Trophoblast cell (in vitro differentiated cells and primary cell): ENCODE measurements around the gene EPN2.

Experiments used
- DNase-seq, 2 donors: peaks; one replicate each; pipeline ENCODE4 v3.0.0-alpha.2; 2016
- H2AFZ ChIP-seq: 2 replicates; pipeline ENCODE4 v1.6.1; 2013; ENCODE audit warnings: low read length, moderate library complexity, mild to moderate bottlenecking; ENCODE audit not compliant: insufficient read depth, poor library complexity
- H2AK5ac ChIP-seq: 2 replicates; pipeline ENCODE4 v1.6.1; 2013; ENCODE audit warnings: mild to moderate bottlenecking, low read length
- H2BK120ac ChIP-seq: 2 replicates; pipeline ENCODE4 v1.6.1; 2013; ENCODE audit warnings: low read length, mild to moderate bottlenecking, moderate library complexity; ENCODE audit not compliant: insufficient read depth, poor library complexity
- H2BK12ac ChIP-seq: 2 replicates; pipeline ENCODE4 v1.6.1; 2013; ENCODE audit warnings: mild to moderate bottlenecking, low read length, moderate library complexity
- H2BK5ac ChIP-seq: 2 replicates; pipeline ENCODE4 v1.6.1; 2013; ENCODE audit warnings: low read length, low read depth, moderate library complexity, mild to moderate bottlenecking; ENCODE audit not compliant: poor library complexity
- H3K14ac ChIP-seq: 2 replicates; pipeline ENCODE4 v1.6.1; 2013; ENCODE audit warnings: mild to moderate bottlenecking, low read length
- H3K18ac ChIP-seq: 2 replicates; pipeline ENCODE4 v1.6.1; 2013; ENCODE audit warnings: mild to moderate bottlenecking, low read length
- H3K23ac ChIP-seq: 2 replicates; pipeline ENCODE4 v1.6.1; 2013; ENCODE audit warnings: low read length
- H3K27ac ChIP-seq: 2 replicates; pipeline ENCODE4 v1.5.1; 2013; ENCODE audit warnings: low read depth, mild to moderate bottlenecking, inconsistent platforms, low read length, moderate library complexity
- H3K27me3 ChIP-seq: 2 replicates; pipeline ENCODE4 v1.6.1; 2013; ENCODE audit warnings: inconsistent platforms, mild to moderate bottlenecking, low read length, moderate library complexity; ENCODE audit not compliant: insufficient read depth
- H3K36me3 ChIP-seq, 2 experiments: 1 replicate in 1 of 2; 2 replicates in 1 of 2; pipeline ENCODE4 v1.6.1; 2013; ENCODE audit warnings: low read length in 2 of 2, mild to moderate bottlenecking in 2 of 2, moderate library complexity in 1 of 2; ENCODE audit not compliant: insufficient read depth in 2 of 2, control insufficient read depth in 1 of 2
- H3K4ac ChIP-seq: 2 replicates; pipeline ENCODE4 v1.6.1; 2013; ENCODE audit warnings: low read depth, mild to moderate bottlenecking, low read length, moderate library complexity
- H3K4me1 ChIP-seq, 2 experiments: 1 replicate in 1 of 2; 2 replicates in 1 of 2; pipeline ENCODE4 v1.6.1; 2013; ENCODE audit warnings: low read length in 2 of 2, mild to moderate bottlenecking in 2 of 2, moderate library complexity in 1 of 2; ENCODE audit not compliant: insufficient read depth in 2 of 2, control insufficient read depth in 1 of 2
- H3K4me2 ChIP-seq: 2 replicates; pipeline ENCODE4 v1.6.1; 2013; ENCODE audit warnings: inconsistent platforms, mild to moderate bottlenecking, low read length, moderate library complexity
- H3K4me3 ChIP-seq: 2 replicates; pipeline ENCODE4 v1.5.1; 2013; ENCODE audit warnings: mild to moderate bottlenecking, low read depth, low read length, inconsistent platforms
- H3K79me1 ChIP-seq: one replicate; pipeline ENCODE4 v1.6.1; 2013; ENCODE audit warnings: low read length
- H3K79me2 ChIP-seq: 2 replicates; pipeline ENCODE4 v1.6.1; 2013; ENCODE audit warnings: low read length, mild to moderate bottlenecking; ENCODE audit not compliant: control insufficient read depth, insufficient read depth, poor library complexity
- H3K9ac ChIP-seq: 2 replicates; pipeline ENCODE4 v1.6.1; 2013; ENCODE audit warnings: mild to moderate bottlenecking, low read length
- H3K9me3 ChIP-seq: 2 replicates; pipeline ENCODE4 v1.6.1; 2013; ENCODE audit warnings: low read depth, mild to moderate bottlenecking, control low read depth, inconsistent platforms, low read length; ENCODE audit not compliant: insufficient read depth
- H4K12ac ChIP-seq: 2 replicates; pipeline ENCODE4 v1.6.1; 2013; ENCODE audit warnings: low read depth, mild to moderate bottlenecking, low read length, moderate library complexity
- H4K8ac ChIP-seq: 2 replicates; pipeline ENCODE4 v1.6.1; 2013; ENCODE audit warnings: low read depth, mild to moderate bottlenecking, low read length, moderate library complexity
- H4K91ac ChIP-seq: one replicate; pipeline ENCODE4 v1.6.1; 2013; ENCODE audit warnings: low read depth, mild to moderate bottlenecking, low read length, moderate library complexity
- WGBS: extraction: QIAGEN DNeasy Blood & Tissue Kit; methylation state at CpG from one replicate; pipeline ENCODE4 v1.1.7; 2013; ENCODE audit warnings: missing lambda C conversion rate; ENCODE audit not compliant: insufficient read length, insufficient coverage; ENCODE audit errors: extremely low coverage; 5-methylcytosine and 5-hydroxymethylcytosine counted together

Gene EPN2

GRCh38 chr17:19243838-19244237, 6.7 kb downstream of the EPN2 start:
- Histone ChIP-seq H3K18ac (no peak overlapping the region), H3K4me1 (peaks cover 18 to 21% of the 10 kb centered on the region in 2 experiments), H3K9ac (no peak overlapping the region), H2AFZ (no peak overlapping the region), H4K12ac (no peak overlapping the region), H3K36me3 (peaks cover 2 to 3% of the 10 kb centered on the region in 2 experiments), H4K8ac (no peak overlapping the region), H3K9me3 (no peaks in the 10 kb centered on the region), H3K27me3 (no peaks in the 10 kb centered on the region), H3K4ac (peak overlapping the region; percentile 84), H2AK5ac (no peak overlapping the region), H2BK12ac (no peak overlapping the region), H3K14ac (no peak overlapping the region), H3K23ac (no peak overlapping the region), H3K4me2 (no peak overlapping the region), H3K27ac (no peak overlapping the region), H2BK5ac (no peak overlapping the region), H3K4me3 (no peak overlapping the region), H3K79me2 (peaks cover 14% of the 10 kb centered on the region), H3K79me1 (peaks cover 1% of the 10 kb centered on the region), H2BK120ac (no peak overlapping the region), H4K91ac (no peak overlapping the region)
- no peak for DNase-seq
- WGBS = no CpG with 5 or more reads among the region's 1 CpG

- H3K4me3 ChIP-seq = no peak overlapping the region
- H4K12ac ChIP-seq = no peak overlapping the region
- H3K79me2 ChIP-seq = peaks cover 14% of the 10 kb centered on the region
- H3K9ac ChIP-seq = no peak overlapping the region
- H2AK5ac ChIP-seq = no peak overlapping the region
- DNase-seq = no peak
- H3K4me2 ChIP-seq = no peak overlapping the region
- no CpG with 5 or more reads among the region's 8 CpGs for WGBS
- H3K27ac ChIP-seq = no peak overlapping the region
- H2BK5ac ChIP-seq = no peak overlapping the region
- H4K91ac ChIP-seq = no peak overlapping the region
- no peak overlapping the region for H2BK120ac ChIP-seq
- no peaks in the 10 kb centered on the region for H3K27me3 ChIP-seq
- no peak overlapping the region for H2BK12ac ChIP-seq
- no peak overlapping the region for H2AFZ ChIP-seq
- H3K23ac ChIP-seq = no peak overlapping the region
- peaks cover 1% of the 10 kb centered on the region for H3K79me1 ChIP-seq
- no peak overlapping the region for H3K14ac ChIP-seq
- H3K36me3 ChIP-seq = peaks cover 2 to 3% of the 10 kb centered on the region in 2 experiments
- H3K4ac ChIP-seq = peak overlapping the region; percentile 97
- no peak overlapping the region for H3K18ac ChIP-seq
- H4K8ac ChIP-seq = no peak overlapping the region
- H3K4me1 ChIP-seq = peaks cover 21 to 25% of the 10 kb centered on the region in 2 experiments
- H3K9me3 ChIP-seq = no peaks in the 10 kb centered on the region
These were observed 7.2 kb downstream of the EPN2 start for GRCh38 chr17:19244357-19244756.

DNA sequence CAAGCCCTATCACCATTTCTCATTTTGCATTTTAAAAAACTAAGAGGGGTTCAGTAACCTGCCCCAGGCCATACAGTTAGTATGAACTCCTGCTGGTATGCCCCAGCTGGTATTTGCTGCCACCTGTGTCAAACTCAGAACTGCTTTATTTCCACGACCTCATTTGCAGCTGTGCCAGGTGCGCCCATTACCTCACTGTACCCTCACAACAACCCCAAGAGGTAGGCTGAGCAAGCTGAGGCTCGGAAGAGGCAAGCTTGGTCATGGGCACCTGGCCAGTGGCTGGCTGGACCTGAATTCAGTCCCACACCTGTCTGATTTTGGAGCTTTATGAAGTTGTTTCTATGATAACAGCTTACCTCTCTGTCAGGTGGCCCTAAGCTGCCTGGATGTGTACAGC, 7.6 kb downstream of the EPN2 start:
- no peak overlapping the region for H2AFZ ChIP-seq
- H3K4me1 ChIP-seq = peaks cover 21 to 27% of the 10 kb centered on the region in 2 experiments
- no peak overlapping the region for H3K27ac ChIP-seq
- no peak overlapping the region for H4K91ac ChIP-seq
- H3K4me2 ChIP-seq = no peak overlapping the region
- no peak for DNase-seq
- H3K9ac ChIP-seq = no peak overlapping the region
- H4K8ac ChIP-seq = no peak overlapping the region
- H3K79me2 ChIP-seq = peaks cover 16% of the 10 kb centered on the region
- no peak overlapping the region for H3K23ac ChIP-seq
- H3K36me3 ChIP-seq = peaks cover 2 to 3% of the 10 kb centered on the region in 2 experiments
- H2BK120ac ChIP-seq = no peak overlapping the region
- H3K18ac ChIP-seq = peak overlapping the region; percentile 17
- no peak overlapping the region for H3K14ac ChIP-seq
- no peak overlapping the region for H3K4me3 ChIP-seq
- no peak overlapping the region for H4K12ac ChIP-seq
- H2BK12ac ChIP-seq = no peak overlapping the region
- H3K27me3 ChIP-seq = no peaks in the 10 kb centered on the region
- no peak overlapping the region for H2AK5ac ChIP-seq
- no CpG with 5 or more reads among the region's 3 CpGs for WGBS
- peaks cover 1% of the 10 kb centered on the region for H3K79me1 ChIP-seq
- H3K9me3 ChIP-seq = no peaks in the 10 kb centered on the region
- H3K4ac ChIP-seq = peak overlapping the region; percentile 97
- H2BK5ac ChIP-seq = no peak overlapping the region

DNA sequence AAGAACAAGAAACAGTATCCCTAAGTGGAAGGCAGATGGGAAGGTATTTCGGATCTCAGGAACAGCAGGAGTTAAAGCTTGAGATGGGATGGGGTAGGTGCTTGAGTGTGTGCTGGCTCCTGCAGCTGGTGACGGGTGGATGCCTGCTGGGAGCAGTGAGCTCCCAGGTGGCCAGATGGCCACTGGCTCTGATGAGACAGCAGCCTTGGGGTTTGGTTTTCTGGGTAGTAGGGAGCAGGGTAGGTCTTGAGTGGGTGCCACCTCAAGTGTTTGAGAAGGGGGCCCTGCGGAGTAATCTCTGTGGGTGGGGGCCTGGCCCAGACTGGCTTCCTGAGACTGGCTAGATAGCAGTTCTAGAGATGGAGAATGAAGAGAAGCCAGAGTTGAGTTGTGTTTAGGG, 10.3 kb downstream of the EPN2 start:
- H3K4me3 ChIP-seq = no peak overlapping the region
- DNase-seq = no peak

More for the DNA sequence above, 10.3 kb downstream of the EPN2 start:
- H2BK5ac ChIP-seq = no peak overlapping the region
- peak overlapping the region; percentile 11 for H2AK5ac ChIP-seq
- H3K79me1 ChIP-seq = peaks cover 1% of the 10 kb centered on the region
- H2BK12ac ChIP-seq = no peak overlapping the region
- no peaks in the 10 kb centered on the region for H3K27me3 ChIP-seq
- H3K79me2 ChIP-seq = peaks cover 16% of the 10 kb centered on the region
- H3K27ac ChIP-seq = no peak overlapping the region
- H3K4ac ChIP-seq = peak overlapping the region; percentile 49
- H3K4me1 ChIP-seq = peaks cover 21 to 23% of the 10 kb centered on the region in 2 experiments
- peaks cover 0 to 2% of the 10 kb centered on the region in 2 experiments for H3K36me3 ChIP-seq
- H3K9me3 ChIP-seq = no peaks in the 10 kb centered on the region
- H2BK120ac ChIP-seq = peak overlapping the region; percentile 25
- H4K8ac ChIP-seq = no peak overlapping the region
- H3K4me2 ChIP-seq = no peak overlapping the region
- no peak overlapping the region for H4K12ac ChIP-seq
- WGBS = no CpG with 5 or more reads among the region's 3 CpGs
- H3K23ac ChIP-seq = no peak overlapping the region
- no peak overlapping the region for H3K14ac ChIP-seq
- no peak overlapping the region for H3K9ac ChIP-seq
- peak overlapping the region; percentile 5 for H3K18ac ChIP-seq
- no peak overlapping the region for H4K91ac ChIP-seq
- no peak overlapping the region for H2AFZ ChIP-seq
